Sigmoid colon (tissue), 7 donors: Measurements from ENCODE around the gene INSL4. TPM values are rescaled to one million over a fixed set of nuclear protein-coding genes. Genes with fewer than 3 reads are reported as not detected.

Experiments
- DNase-seq: peaks from one replicate; pipeline ENCODE4 v3.0.0-alpha.2; 2019
- H3K27ac ChIP-seq, 4 donors: fragments of 200-600 bp; sonication (generic); one replicate each; pipeline ENCODE4 v1.5.1; 2016 to 2019; ENCODE audit warnings: mild to moderate bottlenecking in 1 of 4
- H3K27me3 ChIP-seq, 3 donors: fragments of 200-600 bp; sonication (generic); one replicate each; pipeline ENCODE4 v1.5.1; 2019; ENCODE audit warnings: mild to moderate bottlenecking in 1 of 3
- H3K36me3 ChIP-seq, 4 donors: fragments of 200-600 bp; sonication (generic); one replicate each; pipeline ENCODE4 v1.5.1; 2016 to 2019
- H3K4me1 ChIP-seq, 4 donors: fragments of 200-600 bp; sonication (generic); one replicate each; pipeline ENCODE4 v1.5.1; 2017 to 2019
- H3K4me3 ChIP-seq, 4 donors: fragments of 200-600 bp; sonication (generic); one replicate each; pipeline ENCODE4 v1.5.1; 2017 to 2019; ENCODE audit warnings: mild to moderate bottlenecking in 2 of 4, moderate library complexity in 1 of 4
- H3K9me3 ChIP-seq, 4 donors: fragments of 200-600 bp in 3 of 4; sonication (generic) in 3 of 4; one replicate each; pipeline versions ENCODE4 v1.5.1 to v1.6.1; 2013 to 2019
- EP300 ChIP-seq, 4 donors: sonication (generic); formaldehyde crosslinking; IDR thresholded peaks; one replicate each; pipeline ENCODE4 v1.6.1; 2017; ENCODE audit warnings: antibody characterized with exemption in 4 of 4
- POLR2A ChIP-seq, 2 donors: fragments of 450-650 bp; IDR thresholded peaks; one replicate each; pipeline ENCODE4 v1.6.1; 2016; ENCODE audit warnings: antibody characterized with exemption in 2 of 2, mild to moderate bottlenecking in 2 of 2, moderate library complexity in 2 of 2
- POLR2AphosphoS5 ChIP-seq, 4 donors: sonication (generic); formaldehyde crosslinking; IDR thresholded peaks; one replicate each; pipeline ENCODE4 v1.6.1; 2017; ENCODE audit warnings: antibody characterized with exemption in 4 of 4
- WGBS, 2 donors: extraction: QIAGEN DNeasy Blood & Tissue Kit; methylation state at CpG; one replicate each; pipeline ENCODE4 v1.1.7; 2013; 5-methylcytosine and 5-hydroxymethylcytosine counted together
- intact Hi-C: fragments of 100-400 bp; cut with DNase I; formaldehyde crosslinking; loops from one replicate; pipeline ENCODE4 v1.15.1; 2023
- polyA plus RNA-seq, 3 donors: library from polyadenylated mRNA; stranded (reverse); fragments of 200-250 nt; gene quantifications; one replicate each; pipeline ENCODE4 v1.2.3, GENCODE V29; 2013
- small RNA-seq, 3 donors: library from RNA; depleted of rRNA; stranded (forward); fragments of <200 nt; gene quantifications; one replicate each; pipeline ENCODE3, GENCODE V24; 2016
- total RNA-seq, 4 donors: library from RNA; depleted of rRNA; stranded (reverse); fragments of >200 nt; gene quantifications; one replicate each; pipeline ENCODE4 v1.1.0, GENCODE V29; 2016
- TF ChIP-seq, protein P1 (sequence below), 4 experiments: fragments of 450-650 bp in 3 of 4; fragments of 200-600 bp in 1 of 4; IDR thresholded peaks; one replicate each; pipeline ENCODE4 v1.5.1; 2016 to 2019; ENCODE audit warnings: antibody characterized with exemption in 4 of 4, mild to moderate bottlenecking in 3 of 4, moderate library complexity in 2 of 4
- donor health status: healthy with polysubstance abuse.
- donor health status: Bipolar disorder and iron deficiency.
- donor health status: healthy.

INSL4 gene
- total and polyA plus RNA-seq, 7 donors = not detected

DNA sequence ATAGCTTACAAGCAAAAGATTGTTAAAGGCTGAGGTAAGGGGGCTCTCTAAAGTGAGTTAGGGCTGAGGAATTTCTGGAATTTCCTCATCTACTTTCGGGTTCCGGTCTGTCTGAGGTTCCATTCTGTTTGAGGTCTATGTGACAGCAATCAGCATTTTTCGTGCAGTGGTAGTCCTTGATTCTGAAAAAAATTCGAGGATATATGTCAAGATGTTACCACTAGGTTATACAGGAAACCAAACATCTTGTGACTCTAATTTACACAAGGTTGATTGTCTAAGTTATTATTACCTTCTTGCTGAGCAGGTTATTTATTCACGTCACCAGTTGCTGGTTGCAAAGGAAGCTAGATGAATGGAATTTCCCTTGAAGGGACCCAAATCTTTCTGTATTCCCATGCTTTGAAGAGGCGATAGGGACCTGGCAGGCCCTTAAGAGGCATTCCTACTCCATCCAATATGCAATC, 38.1 kb downstream of the INSL4 start:
- intact Hi-C loops = no loop called here
- H3K4me1 ChIP-seq = no peaks in the 10 kb centered on the region
- H3K9me3 ChIP-seq = no peaks in the 10 kb centered on the region
- no peaks in the 10 kb centered on the region for H3K27me3 ChIP-seq
- TF ChIP-seq EP300 (IDR thresholded peaks at IDR 0.05) (no peak), POLR2AphosphoS5 (IDR thresholded peaks at IDR 0.05) (no peak), POLR2A (IDR thresholded peaks at IDR 0.05) (no peak)
- TF ChIP-seq, protein P1, sequence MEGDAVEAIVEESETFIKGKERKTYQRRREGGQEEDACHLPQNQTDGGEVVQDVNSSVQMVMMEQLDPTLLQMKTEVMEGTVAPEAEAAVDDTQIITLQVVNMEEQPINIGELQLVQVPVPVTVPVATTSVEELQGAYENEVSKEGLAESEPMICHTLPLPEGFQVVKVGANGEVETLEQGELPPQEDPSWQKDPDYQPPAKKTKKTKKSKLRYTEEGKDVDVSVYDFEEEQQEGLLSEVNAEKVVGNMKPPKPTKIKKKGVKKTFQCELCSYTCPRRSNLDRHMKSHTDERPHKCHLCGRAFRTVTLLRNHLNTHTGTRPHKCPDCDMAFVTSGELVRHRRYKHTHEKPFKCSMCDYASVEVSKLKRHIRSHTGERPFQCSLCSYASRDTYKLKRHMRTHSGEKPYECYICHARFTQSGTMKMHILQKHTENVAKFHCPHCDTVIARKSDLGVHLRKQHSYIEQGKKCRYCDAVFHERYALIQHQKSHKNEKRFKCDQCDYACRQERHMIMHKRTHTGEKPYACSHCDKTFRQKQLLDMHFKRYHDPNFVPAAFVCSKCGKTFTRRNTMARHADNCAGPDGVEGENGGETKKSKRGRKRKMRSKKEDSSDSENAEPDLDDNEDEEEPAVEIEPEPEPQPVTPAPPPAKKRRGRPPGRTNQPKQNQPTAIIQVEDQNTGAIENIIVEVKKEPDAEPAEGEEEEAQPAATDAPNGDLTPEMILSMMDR (IDR thresholded peaks at IDR 0.05) = no peak
- no peaks in the 10 kb centered on the region for H3K36me3 ChIP-seq
- no peak overlapping the region for H3K4me3 ChIP-seq
- DNase-seq = no peak
- 66 to 81% methylated on average over 6 of the region's 6 CpGs for WGBS, 2 donors
- no peak overlapping the region for H3K27ac ChIP-seq

DNA sequence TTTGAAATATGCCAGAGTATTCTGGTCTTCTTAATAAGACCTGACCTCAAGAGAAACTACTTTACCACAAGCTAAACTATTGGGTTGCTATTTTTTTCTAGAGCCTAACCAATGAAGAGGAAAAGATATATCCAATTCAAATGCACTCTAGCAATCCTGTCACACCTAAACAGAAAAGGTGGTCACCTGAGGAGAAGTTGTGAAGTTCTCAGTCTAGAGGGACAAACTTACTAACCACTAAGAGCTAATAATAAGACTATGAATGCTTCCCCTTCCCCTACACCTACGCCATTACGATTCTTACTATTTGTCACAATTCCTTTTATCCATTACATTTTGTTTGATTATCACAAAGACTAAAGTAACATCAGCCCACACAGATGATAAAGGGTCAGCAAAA, 43.6 kb downstream of the INSL4 start:
- TF ChIP-seq, protein P1 (IDR thresholded peaks at IDR 0.05) = no peak
- TF ChIP-seq POLR2A (IDR thresholded peaks at IDR 0.05) = no peak
- no peak for TF ChIP-seq EP300 (IDR thresholded peaks at IDR 0.05)
- TF ChIP-seq POLR2AphosphoS5 (IDR thresholded peaks at IDR 0.05) = no peak
- Histone ChIP-seq H3K36me3 (no peaks in the 10 kb centered on the region), H3K27ac (no peak overlapping the region), H3K4me3 (no peak overlapping the region), H3K9me3 (no peaks in the 10 kb centered on the region), H3K27me3 (no peaks in the 10 kb centered on the region), H3K4me1 (no peaks in the 10 kb centered on the region)
- intact Hi-C loops = no loop called here
- WGBS, 2 donors = 93% methylated on average over 2 of the region's 2 CpGs
- DNase-seq = no peak

DNA sequence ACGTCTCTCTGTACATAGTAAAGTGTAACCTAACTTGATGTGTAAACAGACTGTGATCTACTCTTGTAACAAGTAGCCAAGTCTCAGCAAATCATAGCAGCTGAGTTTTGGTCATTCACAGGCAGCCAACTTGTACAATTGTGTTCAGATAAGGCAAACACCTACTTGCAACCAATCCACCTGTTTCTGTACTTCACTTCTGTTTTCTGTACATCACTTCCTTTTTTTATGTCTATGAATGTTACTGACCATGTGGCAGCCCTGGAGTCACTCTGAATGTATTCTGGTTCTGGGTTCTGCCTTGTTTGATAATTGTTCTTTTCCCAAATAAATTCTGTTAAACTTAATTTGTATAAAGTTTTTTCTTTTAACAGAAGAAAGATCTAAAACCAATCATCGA, 47.3 kb downstream of the INSL4 start:
- H3K27ac ChIP-seq = no peak overlapping the region
- H3K4me1 ChIP-seq = no peaks in the 10 kb centered on the region
- H3K36me3 ChIP-seq = no peaks in the 10 kb centered on the region
- no peak overlapping the region for H3K4me3 ChIP-seq
- H3K9me3 ChIP-seq = no peaks in the 10 kb centered on the region
- no peaks in the 10 kb centered on the region for H3K27me3 ChIP-seq
- intact Hi-C loops = no loop called here
- 51 to 71% methylated on average over 2 of the region's 2 CpGs for WGBS, 2 donors
- TF ChIP-seq, protein P1 (IDR thresholded peaks at IDR 0.05) = no peak
- TF ChIP-seq POLR2AphosphoS5 (IDR thresholded peaks at IDR 0.05) (no peak), EP300 (IDR thresholded peaks at IDR 0.05) (no peak), POLR2A (IDR thresholded peaks at IDR 0.05) (no peak)
- no peak for DNase-seq

Small RNAs within 50 kb of the gene (small RNA-seq; reads per million reads assigned to genes)
- 0 reads per million in 3 donors for gene AL133547.1

Other genes with a start within 250 kb of the INSL4 start
- gene JAK2, start 246.1 kb upstream of the INSL4 start, total RNA-seq = 10 to 100 TPM; 28.5 to 36.8 (median 31.0) TPM
- gene JAK2, start 246.1 kb upstream of the INSL4 start, polyA plus RNA-seq = 1 to 10 TPM; 5.3 to 7.7 (median 6.0) TPM
- not detected for gene INSL6, start 45.8 kb upstream of the INSL4 start, total RNA-seq
- gene INSL6, start 45.8 kb upstream of the INSL4 start, polyA plus RNA-seq = not detected
- under 1 TPM in 1 of 4 donors, not detected in 3; 0.66 TPM for gene RLN2, start 73.3 kb downstream of the INSL4 start, total RNA-seq
- 1 to 10 TPM in 1 of 3 donors, not detected in 2; 1.7 TPM for gene RLN2, start 73.3 kb downstream of the INSL4 start, polyA plus RNA-seq
- not detected for gene RLN1, start 108.5 kb downstream of the INSL4 start, total RNA-seq
- gene RLN1, start 108.5 kb downstream of the INSL4 start, polyA plus RNA-seq = under 1 TPM in 1 of 3 donors, not detected in 2; 0.51 TPM
- 10 to 100 TPM; 14.1 to 25.0 (median 19.7) TPM for gene PLGRKT, start 206.5 kb downstream of the INSL4 start, total RNA-seq
- gene PLGRKT, start 206.5 kb downstream of the INSL4 start, polyA plus RNA-seq = 10 to 100 TPM; 47.6 to 94.6 (median 81.7) TPM
- 1 to 10 TPM in 3 of 4 donors, under 1 TPM in 1; 0.68 to 8.9 (median 1.3) TPM for gene CD274, start 219.1 kb downstream of the INSL4 start, total RNA-seq
- gene CD274, start 219.1 kb downstream of the INSL4 start, polyA plus RNA-seq = 1 to 10 TPM; 1.4 to 4.3 (median 4.2) TPM